ENCODE data around the gene DES. TPM values are rescaled to one million over a fixed set of nuclear protein-coding genes. Genes with fewer than 3 reads are reported as not detected.

The DES gene
- total RNA-seq, 1 experiment from 2014 or later, result 1.6 TPM

GRCh38 chr2:219448776-219449341, 30.7 kb downstream of the DES start:
- H3K36me3 Mint-ChIP-seq, result no peaks in the 10 kb centered on the region
- no peak overlapping the region for H3K27ac Mint-ChIP-seq
- CTCF ChIA-PET, result interaction anchor here (0.7 to 11.1 kb wide), 24 partner anchors 10 to 154 kb away, joined by 3 to 121 read pairs (median 4); partner anchors contain the start of genes CHPF, DES, DNPEP and INHA
- H3K4me1 Mint-ChIP-seq, result peaks cover 17% of the 10 kb centered on the region
- H3K4me3 Mint-ChIP-seq, result peak overlapping the region; percentile 33; the same call in 1 of the 2 replicates
- no peaks in the 10 kb centered on the region for H3K9me3 Mint-ChIP-seq
- TF ChIP-seq SP1 (CRISPR knock-in tag; conservative IDR thresholded peaks at IDR 0.05) (0 out of 2 replicates have a peak, but pooled peaks have one; percentile 30), ATF6 (CRISPR knock-in tag; IDR thresholded peaks at IDR 0.05) (no peak), PRRX2 (CRISPR knock-in tag; IDR thresholded peaks at IDR 0.05) (no peak), ZNF512 (CRISPR knock-in tag; IDR thresholded peaks at IDR 0.05; ENCODE audit: borderline replicate concordance) (no peak), ZBTB43 (CRISPR knock-in tag; IDR thresholded peaks at IDR 0.05) (0 out of 2 replicates have a peak, but pooled peaks have one; percentile 17), ATF3 (CRISPR knock-in tag; conservative IDR thresholded peaks at IDR 0.05) (no peak), TP53 (CRISPR knock-in tag; IDR thresholded peaks at IDR 0.05) (0 out of 2 replicates have a peak, but pooled peaks have one; percentile 7)
- POLR2A ChIA-PET, result interaction anchor here (1.3 to 2.7 kb wide), 2 partner anchors 9 to 11 kb away, joined by 4 to 8 read pairs; no protein-coding TSS in a partner anchor
- H3K27me3 Mint-ChIP-seq (ENCODE audit: low read depth), result peaks cover 7% of the 10 kb centered on the region
- ATAC-seq (peak; percentile 80), DNase-seq (ENCODE audit: low spot score) (peak; percentile 77)

- Mint-ChIP-seq H3K27ac (no peak overlapping the region), H3K9me3 (no peaks in the 10 kb centered on the region), H3K4me1 (peaks cover 17% of the 10 kb centered on the region), H3K27me3 (ENCODE audit: low read depth) (peaks cover 7% of the 10 kb centered on the region), H3K36me3 (no peaks in the 10 kb centered on the region), H3K4me3 (no peak overlapping the region)
- ChIA-PET POLR2A (interaction anchor here (2.7 kb wide), 1 partner anchor 9 kb away, joined by 8 read pairs; no protein-coding TSS in a partner anchor), CTCF (interaction anchor here (0.7 to 11.1 kb wide), 13 partner anchors 9 to 122 kb away, joined by 3 to 121 read pairs (median 4); partner anchors contain the start of genes CHPF, DES, DNPEP and INHA)
- ATAC-seq (no peak), DNase-seq (ENCODE audit: low spot score) (no peak)
- no peak for TF ChIP-seq FOXJ3 (CRISPR knock-in tag; IDR thresholded peaks at IDR 0.05; ENCODE audit: borderline replicate concordance)
- TF ChIP-seq ZNF232 (CRISPR knock-in tag; IDR thresholded peaks at IDR 0.05), result no peak
- no peak for TF ChIP-seq NFYB (CRISPR knock-in tag; conservative IDR thresholded peaks at IDR 0.05; ENCODE audit: low read depth)
- TF ChIP-seq IRF2 (CRISPR knock-in tag; IDR thresholded peaks at IDR 0.05; ENCODE audit: borderline replicate concordance, low read depth), result no peak
- no peak for TF ChIP-seq SMAD4 (CRISPR knock-in tag; IDR thresholded peaks at IDR 0.05)
- TF ChIP-seq FOXP4 (CRISPR knock-in tag; IDR thresholded peaks at IDR 0.05), result no peak
- no peak for TF ChIP-seq ZNF396 (CRISPR knock-in tag; IDR thresholded peaks at IDR 0.05; ENCODE audit: borderline replicate concordance)
- TF ChIP-seq PREB (CRISPR knock-in tag; IDR thresholded peaks at IDR 0.05; ENCODE audit: borderline replicate concordance), result no peak
- no peak for TF ChIP-seq MAX (CRISPR knock-in tag; IDR thresholded peaks at IDR 0.05)
- no peak for TF ChIP-seq MLX (CRISPR knock-in tag; IDR thresholded peaks at IDR 0.05)
- no peak for TF ChIP-seq ZSCAN18 (CRISPR knock-in tag; IDR thresholded peaks at IDR 0.05)
- TF ChIP-seq FOXK1 (CRISPR knock-in tag; IDR thresholded peaks at IDR 0.05), result no peak
- no peak for TF ChIP-seq E2F5 (CRISPR knock-in tag; IDR thresholded peaks at IDR 0.05)
- no peak for TF ChIP-seq ZBTB21 (CRISPR knock-in tag; IDR thresholded peaks at IDR 0.05; ENCODE audit: borderline replicate concordance)
- no peak for TF ChIP-seq RELA (CRISPR knock-in tag; IDR thresholded peaks at IDR 0.05; ENCODE audit: borderline replicate concordance)
Measured at GRCh38 chr2:219449609-219450008, 31.4 kb downstream of the DES start.

Data from WTC11 (cell line).